ENCODE data around the gene CFAP74. TPM values are rescaled to one million over a fixed set of nuclear protein-coding genes. Genes with fewer than 3 reads are reported as not detected.

CFAP74 gene
- total RNA-seq, 1 experiment from 2014 or later = not detected

DNA sequence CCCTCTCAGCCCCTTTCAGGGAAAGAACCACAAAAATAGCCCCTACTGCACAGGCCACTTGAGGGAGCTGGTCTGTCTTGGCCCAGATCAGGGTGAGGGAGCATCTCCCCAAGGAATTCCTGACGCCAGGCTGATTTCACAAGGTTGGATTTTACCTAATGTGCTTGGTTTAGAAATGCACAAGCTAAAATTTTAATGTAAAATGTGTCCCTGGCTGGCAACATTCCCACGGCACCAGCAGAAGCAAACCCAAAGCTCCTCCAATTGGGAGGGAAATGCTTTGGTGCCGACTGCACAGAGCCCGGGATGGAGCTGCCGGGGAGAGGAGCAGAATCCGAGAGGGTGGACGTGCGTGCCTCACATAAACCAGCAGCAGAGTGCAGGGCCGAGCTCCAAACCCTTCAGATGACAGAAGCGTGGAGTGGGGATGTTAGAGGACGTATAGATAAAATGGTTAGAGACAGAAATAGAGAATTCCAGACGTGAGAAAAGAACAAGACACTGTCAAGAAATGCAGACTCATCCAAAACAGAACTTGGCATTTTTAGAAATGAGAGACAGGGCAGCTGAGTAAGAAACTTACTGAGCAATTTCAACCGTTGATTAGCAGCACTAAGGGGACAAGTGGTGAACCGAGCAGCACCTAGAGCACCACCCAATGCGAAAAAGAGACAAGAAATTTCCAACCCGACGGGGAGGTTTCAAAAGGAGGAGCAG, 42.9 kb downstream of the CFAP74 start:
- Mint-ChIP-seq H3K27me3 (ENCODE audit: insufficient read depth, unreplicated experiment) (no peaks in the 10 kb centered on the region), H3K4me1 (ENCODE audit: low read depth, unreplicated experiment) (no peaks in the 10 kb centered on the region)
- no TSS peak for BruUV-seq (replicated peaks)

DNA sequence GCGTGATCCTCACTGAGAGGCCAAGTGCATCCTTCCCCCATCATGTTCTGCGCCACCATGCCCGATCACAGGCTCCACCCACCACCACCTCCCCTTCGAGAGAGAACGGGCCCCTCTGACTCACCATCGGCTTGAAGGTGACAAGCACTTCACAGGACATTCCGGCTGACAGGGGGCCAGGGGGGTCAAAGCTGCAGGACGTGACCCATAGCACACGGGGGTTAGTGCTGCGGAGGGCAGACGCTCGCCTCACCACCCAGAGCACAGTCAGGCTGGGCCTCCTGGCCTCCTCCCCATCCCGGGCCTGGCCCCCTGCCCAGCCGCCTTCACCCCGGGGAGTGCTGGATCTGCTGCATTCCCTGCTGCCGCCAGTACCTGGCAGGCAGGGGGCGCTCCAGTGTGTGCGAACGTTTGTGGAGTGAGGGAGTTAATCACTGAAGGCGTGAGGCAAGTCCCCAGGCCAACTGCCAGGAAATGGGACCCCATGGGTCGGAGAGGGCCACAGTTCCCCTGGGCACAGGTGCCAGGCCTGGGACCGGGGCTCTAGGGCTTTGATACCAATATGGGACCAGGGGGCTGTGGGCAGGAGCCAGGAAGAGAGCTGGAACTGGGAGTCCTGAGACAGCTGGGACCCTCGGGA, 43.6 kb downstream of the CFAP74 start:
- BruUV-seq (replicated peaks) = no TSS peak
- Mint-ChIP-seq H3K4me1 (ENCODE audit: low read depth, unreplicated experiment) (no peaks in the 10 kb centered on the region), H3K4me3 (ENCODE audit: unreplicated experiment) (peak overlapping the region; percentile 16), H3K27ac (ENCODE audit: unreplicated experiment) (no peak overlapping the region), H3K9me3 (ENCODE audit: unreplicated experiment) (no peaks in the 10 kb centered on the region), H3K36me3 (ENCODE audit: insufficient read depth, unreplicated experiment) (no peaks in the 10 kb centered on the region), H3K27me3 (ENCODE audit: insufficient read depth, unreplicated experiment) (no peaks in the 10 kb centered on the region)
- H3K36me3 ChIP-seq (ENCODE audit: control insufficient read depth, insufficient read depth, low read length) = no peaks in the 10 kb centered on the region
- 0 out of 2 replicates have a peak, but pooled peaks cover 6% of the 10 kb centered on the region for H3K4me1 ChIP-seq
- peak; percentile 82 to 87 for DNase-seq
- no peaks in the 10 kb centered on the region for H3K27me3 ChIP-seq (replicated peaks; ENCODE audit: control insufficient read depth, insufficient read depth, low read length)
- no peaks in the 10 kb centered on the region for H3K9me3 ChIP-seq
- POLR2A ChIA-PET = no interaction called here
- intact Hi-C loops (cut with micrococcal nuclease; ENCODE audit: unreplicated experiment) = loop anchor here (1.0 kb wide), 1 partner anchor 86 kb away; no protein-coding TSS in a partner anchor
- TF ChIP-seq, protein P1, sequence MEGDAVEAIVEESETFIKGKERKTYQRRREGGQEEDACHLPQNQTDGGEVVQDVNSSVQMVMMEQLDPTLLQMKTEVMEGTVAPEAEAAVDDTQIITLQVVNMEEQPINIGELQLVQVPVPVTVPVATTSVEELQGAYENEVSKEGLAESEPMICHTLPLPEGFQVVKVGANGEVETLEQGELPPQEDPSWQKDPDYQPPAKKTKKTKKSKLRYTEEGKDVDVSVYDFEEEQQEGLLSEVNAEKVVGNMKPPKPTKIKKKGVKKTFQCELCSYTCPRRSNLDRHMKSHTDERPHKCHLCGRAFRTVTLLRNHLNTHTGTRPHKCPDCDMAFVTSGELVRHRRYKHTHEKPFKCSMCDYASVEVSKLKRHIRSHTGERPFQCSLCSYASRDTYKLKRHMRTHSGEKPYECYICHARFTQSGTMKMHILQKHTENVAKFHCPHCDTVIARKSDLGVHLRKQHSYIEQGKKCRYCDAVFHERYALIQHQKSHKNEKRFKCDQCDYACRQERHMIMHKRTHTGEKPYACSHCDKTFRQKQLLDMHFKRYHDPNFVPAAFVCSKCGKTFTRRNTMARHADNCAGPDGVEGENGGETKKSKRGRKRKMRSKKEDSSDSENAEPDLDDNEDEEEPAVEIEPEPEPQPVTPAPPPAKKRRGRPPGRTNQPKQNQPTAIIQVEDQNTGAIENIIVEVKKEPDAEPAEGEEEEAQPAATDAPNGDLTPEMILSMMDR (IDR thresholded peaks at IDR 0.05; ENCODE audit: insufficient read depth in 1 of 2, low read depth in 1 of 2, low read length in 1 of 2, severe bottlenecking in 1 of 2, unreplicated experiment in 1 of 2) = peak; percentile 65 to 89
- CTCF ChIA-PET = interaction anchor here (0.7 to 3.2 kb wide), 4 partner anchors 15 to 87 kb away, joined by 3 to 30 read pairs (median 6); no protein-coding TSS in a partner anchor
- no peak overlapping the region for H3K4me3 ChIP-seq (ENCODE audit: low read depth, low read length)

More for the DNA sequence above, 42.9 kb downstream of the CFAP74 start:
- Mint-ChIP-seq H3K27ac (ENCODE audit: unreplicated experiment) (no peak overlapping the region), H3K4me3 (ENCODE audit: unreplicated experiment) (no peak overlapping the region), H3K36me3 (ENCODE audit: insufficient read depth, unreplicated experiment) (no peaks in the 10 kb centered on the region), H3K9me3 (ENCODE audit: unreplicated experiment) (no peaks in the 10 kb centered on the region)
- ChIA-PET CTCF (interaction anchor here (0.7 to 3.2 kb wide), 4 partner anchors 16 to 86 kb away, joined by 3 to 30 read pairs (median 6); no protein-coding TSS in a partner anchor), POLR2A (no interaction called here)
- TF ChIP-seq, protein P1 (IDR thresholded peaks at IDR 0.05; ENCODE audit: insufficient read depth in 1 of 2, low read depth in 1 of 2, low read length in 1 of 2, severe bottlenecking in 1 of 2, unreplicated experiment in 1 of 2) = no peak
- Histone ChIP-seq H3K27me3 (replicated peaks; ENCODE audit: control insufficient read depth, insufficient read depth, low read length) (no peaks in the 10 kb centered on the region), H3K9me3 (no peaks in the 10 kb centered on the region), H3K4me1 (0 out of 2 replicates have a peak, but pooled peaks cover 6% of the 10 kb centered on the region), H3K36me3 (ENCODE audit: control insufficient read depth, insufficient read depth, low read length) (no peaks in the 10 kb centered on the region), H3K4me3 (ENCODE audit: low read depth, low read length) (no peak overlapping the region)
- DNase-seq = no peak
- intact Hi-C loops (cut with micrococcal nuclease; ENCODE audit: unreplicated experiment) = loop anchor here (1.0 kb wide), 1 partner anchor 86 kb away; no protein-coding TSS in a partner anchor

DNA sequence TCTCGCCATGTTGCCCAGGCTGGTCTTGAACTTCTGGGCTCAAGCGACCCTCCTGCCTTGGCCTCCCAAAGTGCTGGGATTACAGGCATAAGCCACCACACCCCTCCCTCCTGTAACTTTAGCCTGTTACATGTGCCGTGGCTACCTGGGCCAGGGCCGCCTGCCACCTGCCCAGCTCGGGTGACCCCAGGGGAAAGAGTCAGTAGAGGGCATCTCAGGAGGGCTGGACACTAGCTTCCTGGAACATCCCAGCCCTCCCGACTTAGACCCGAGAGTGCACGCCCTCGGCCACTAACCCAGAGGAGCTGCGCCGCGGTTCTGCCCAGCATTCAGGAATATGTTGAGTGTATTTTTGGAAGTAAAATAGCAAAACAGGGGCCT, 44.1 kb downstream of the CFAP74 start:
- H3K27me3 ChIP-seq (replicated peaks; ENCODE audit: control insufficient read depth, insufficient read depth, low read length) = no peaks in the 10 kb centered on the region

More for the DNA sequence above, 44.1 kb downstream of the CFAP74 start:
- H3K36me3 Mint-ChIP-seq (ENCODE audit: insufficient read depth, unreplicated experiment) = no peaks in the 10 kb centered on the region
- no peaks in the 10 kb centered on the region for H3K9me3 Mint-ChIP-seq (ENCODE audit: unreplicated experiment)
- CTCF ChIA-PET = interaction anchor here (1.8 to 3.2 kb wide), 2 partner anchors 85 to 87 kb away, joined by 8 to 30 read pairs; no protein-coding TSS in a partner anchor
- no peaks in the 10 kb centered on the region for H3K27me3 Mint-ChIP-seq (ENCODE audit: insufficient read depth, unreplicated experiment)
- Histone ChIP-seq H3K9me3 (no peaks in the 10 kb centered on the region), H3K4me3 (ENCODE audit: low read depth, low read length) (no peak overlapping the region), H3K4me1 (0 out of 2 replicates have a peak, but pooled peaks cover 6% of the 10 kb centered on the region), H3K36me3 (ENCODE audit: control insufficient read depth, insufficient read depth, low read length) (no peaks in the 10 kb centered on the region)
- POLR2A ChIA-PET = no interaction called here
- H3K27ac Mint-ChIP-seq (ENCODE audit: unreplicated experiment) = no peak overlapping the region
- H3K4me3 Mint-ChIP-seq (ENCODE audit: unreplicated experiment) = peak overlapping the region; percentile 16
- intact Hi-C loops (cut with micrococcal nuclease; ENCODE audit: unreplicated experiment) = no loop called here
- no peaks in the 10 kb centered on the region for H3K4me1 Mint-ChIP-seq (ENCODE audit: low read depth, unreplicated experiment)
- no peak for DNase-seq
- BruUV-seq (replicated peaks) = no TSS peak
- TF ChIP-seq, protein P1 (IDR thresholded peaks at IDR 0.05; ENCODE audit: insufficient read depth in 1 of 2, low read depth in 1 of 2, low read length in 1 of 2, severe bottlenecking in 1 of 2, unreplicated experiment in 1 of 2) = no peak

Data from Caco-2 (cell line).